Pons (tissue), 1 donor: ENCODE results near the gene KRT34.
"Not testable (repeated sequence)": the region's sequence is repeated elsewhere in the genome, so short reads cannot be mapped to it uniquely, and the experiment has no call there.

Experiments
- DNase-seq: peaks from one replicate; pipeline ENCODE4 v3.0.0-alpha.2; 2016; ENCODE audit warnings: low spot score

The KRT34 gene

GRCh38 chr17:41366070-41366469 is 16.0 kb downstream of the KRT34 start:
- DNase-seq, result no peak

GRCh38 chr17:41363881-41364280 is 18.2 kb downstream of the KRT34 start:
- DNase-seq, result no peak

- DNase-seq, result no peak
Measured at GRCh38 chr17:41360296-41360995, 21.7 kb downstream of the KRT34 start.

GRCh38 chr17:41354536-41354935 is 27.6 kb downstream of the KRT34 start:
- DNase-seq, result no peak

- DNase-seq, result no peak
Measured at GRCh38 chr17:41352597-41353366, 29.3 kb downstream of the KRT34 start.

- DNase-seq, result no peak
Measured at GRCh38 chr17:41351177-41351576, 30.9 kb downstream of the KRT34 start.

- DNase-seq, result not testable (repeated sequence)
Measured at GRCh38 chr17:41350381-41350878, 31.7 kb downstream of the KRT34 start, which contains the start of gene KRT33A. KRT33A (minus strand) TSS chr17:41350828; CDS start chr17:41350767, 61 bp downstream.

- DNase-seq, result no peak
Measured at GRCh38 chr17:41347869-41348760, 34.0 kb downstream of the KRT34 start.

- not testable (repeated sequence) for DNase-seq
Measured at GRCh38 chr17:41346421-41346820, 35.7 kb downstream of the KRT34 start.

- no peak for DNase-seq
Measured at GRCh38 chr17:41345992-41346391, 36.1 kb downstream of the KRT34 start.

GRCh38 chr17:41343029-41343428 is 39.1 kb downstream of the KRT34 start:
- no peak for DNase-seq

GRCh38 chr17:41340934-41341861 is 40.9 kb downstream of the KRT34 start:
- DNase-seq, result no peak

- DNase-seq, result no peak
Measured at GRCh38 chr17:41340494-41340893, 41.6 kb downstream of the KRT34 start.

- no peak for DNase-seq
Measured at GRCh38 chr17:41339571-41340172, 42.4 kb downstream of the KRT34 start.

GRCh38 chr17:41338961-41339485 is 43.1 kb downstream of the KRT34 start:
- no peak for DNase-seq

- no peak for DNase-seq
Measured at GRCh38 chr17:41335747-41336146, 46.4 kb downstream of the KRT34 start.

- no peak for DNase-seq
Measured at GRCh38 chr17:41334385-41335305, 47.5 kb downstream of the KRT34 start.

- DNase-seq, result no peak
Measured at GRCh38 chr17:41333836-41334235, 48.3 kb downstream of the KRT34 start.

- DNase-seq, result no peak
Measured at GRCh38 chr17:41333098-41333497, 49.0 kb downstream of the KRT34 start.
